HCEC 1CT (cell line): Measurements from ENCODE around the gene DAPP1.
"Not testable (repeated sequence)": the region's sequence is repeated elsewhere in the genome, so short reads cannot be mapped to it uniquely, and the experiment has no call there.

Experiments used
- DNase-seq: peaks from one replicate; pipeline ENCODE4 v3.0.0-alpha.2; 2017

DAPP1 gene

DNA sequence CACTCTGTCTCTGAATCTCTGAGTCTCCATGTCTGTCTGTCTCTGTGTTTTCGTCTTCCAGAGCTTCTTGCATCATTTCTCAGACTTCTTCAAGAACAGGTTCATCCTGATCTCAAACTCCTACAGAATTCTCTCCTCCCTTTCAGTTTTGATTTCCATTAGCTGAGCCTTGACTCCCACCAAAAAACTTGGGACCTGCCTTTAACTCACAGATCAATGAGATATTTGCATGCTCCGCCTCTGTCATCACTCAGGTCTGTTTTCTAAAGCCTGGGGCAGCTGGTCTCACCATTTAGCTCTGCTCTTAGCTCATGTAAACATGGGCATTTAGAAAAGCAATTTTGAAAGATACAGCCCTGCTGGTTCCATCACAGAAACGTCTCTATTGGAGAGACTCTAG lies 8.6 kb downstream of the DAPP1 start:
- DNase-seq, result no peak

DNA sequence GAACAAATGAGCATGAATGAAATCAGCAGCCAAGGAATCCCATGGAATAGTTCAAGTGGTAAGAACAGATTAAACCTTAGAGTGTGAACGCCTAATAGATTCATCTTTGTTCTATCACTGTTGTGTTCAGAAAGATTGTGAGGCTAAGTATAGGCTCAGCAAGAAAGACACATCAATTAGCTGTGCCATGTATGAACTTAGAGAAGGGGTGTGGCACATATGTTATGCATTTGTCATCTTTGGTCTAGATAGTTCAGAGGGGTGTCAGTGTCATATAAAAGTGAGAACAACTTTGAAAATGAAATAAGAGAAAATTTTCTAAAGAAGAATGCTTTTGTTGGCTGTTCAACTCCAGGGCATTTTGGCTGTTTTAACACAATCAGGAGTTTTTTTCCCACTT lies 9.4 kb downstream of the DAPP1 start:
- DNase-seq, result no peak

DNA sequence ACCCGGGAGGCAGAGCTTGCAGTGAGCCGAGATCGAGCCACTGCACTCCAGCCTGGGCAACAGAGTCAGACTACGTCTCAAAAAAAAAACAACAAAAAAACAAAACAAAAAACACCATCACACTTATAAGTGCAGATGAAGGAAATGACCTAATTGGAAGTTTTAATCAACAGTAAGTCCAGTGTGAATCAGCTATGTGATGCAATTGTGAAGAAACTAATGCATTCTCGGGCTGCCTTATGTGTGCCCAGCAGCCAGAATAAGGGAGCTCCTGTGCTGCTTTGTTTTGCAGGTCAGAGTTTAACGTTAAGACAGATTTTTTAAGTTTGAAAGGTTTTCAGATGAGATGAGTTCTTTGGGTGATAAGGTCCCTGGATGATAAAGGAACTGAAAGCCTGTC lies 10.8 kb downstream of the DAPP1 start:
- DNase-seq, result peak; percentile 11

DNA sequence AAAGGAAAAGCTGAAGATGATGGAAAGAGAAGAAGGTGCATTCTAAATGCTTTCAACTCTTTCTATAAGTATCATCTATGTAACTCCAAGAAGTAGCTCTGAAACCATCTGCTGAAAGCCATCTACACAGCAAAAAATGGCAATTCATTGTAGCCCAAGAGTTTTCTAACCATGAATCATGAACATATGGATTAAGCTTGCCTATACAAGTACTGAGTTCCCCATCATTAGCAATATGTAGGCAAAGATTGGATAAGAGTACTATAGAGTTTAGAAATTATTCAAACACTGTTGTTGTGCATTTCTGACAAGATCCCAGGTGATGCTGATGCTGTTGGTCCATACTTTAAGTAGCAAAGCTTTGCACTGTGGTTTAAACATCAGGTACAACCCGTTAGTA lies 11.2 kb downstream of the DAPP1 start:
- no peak for DNase-seq

DNA sequence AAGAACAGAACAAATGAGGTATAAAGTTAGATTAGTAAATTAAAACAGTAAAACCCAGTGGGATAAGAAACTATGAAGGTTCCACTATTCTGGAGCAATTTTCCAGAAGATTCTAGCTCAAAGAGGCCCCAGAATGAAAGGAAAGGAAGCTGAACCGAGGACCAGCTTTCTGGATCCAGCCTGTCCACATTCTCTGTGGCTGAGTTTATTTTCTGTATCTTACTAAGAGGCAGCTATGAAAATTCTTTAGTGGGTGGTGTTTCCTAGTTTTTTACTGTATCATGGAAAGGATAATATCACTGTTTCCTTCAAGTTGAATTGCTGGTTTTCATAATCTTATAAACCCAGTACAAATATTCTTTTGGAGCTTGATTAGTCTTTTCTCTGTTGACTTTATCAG lies 11.8 kb downstream of the DAPP1 start:
- no peak for DNase-seq

DNA sequence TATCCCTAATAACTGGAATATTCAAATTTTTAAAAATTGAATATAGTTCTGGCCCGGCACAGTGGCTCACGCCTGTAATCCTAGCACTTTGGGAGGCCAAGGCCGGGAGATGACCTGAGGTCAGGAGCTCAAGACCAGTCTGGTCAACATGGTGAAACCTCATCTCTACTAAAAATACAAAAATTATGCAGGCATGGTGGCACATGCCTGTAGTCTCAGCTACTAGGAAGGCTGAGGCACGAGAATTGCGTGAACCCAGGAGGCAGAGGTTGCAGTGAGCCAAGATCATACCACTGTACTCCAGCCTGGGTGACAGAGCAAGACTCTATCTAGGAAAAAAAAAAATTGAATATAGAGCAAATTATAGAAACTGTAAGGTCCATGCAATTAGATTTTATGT lies 13.4 kb downstream of the DAPP1 start:
- not testable (repeated sequence) for DNase-seq

DNA sequence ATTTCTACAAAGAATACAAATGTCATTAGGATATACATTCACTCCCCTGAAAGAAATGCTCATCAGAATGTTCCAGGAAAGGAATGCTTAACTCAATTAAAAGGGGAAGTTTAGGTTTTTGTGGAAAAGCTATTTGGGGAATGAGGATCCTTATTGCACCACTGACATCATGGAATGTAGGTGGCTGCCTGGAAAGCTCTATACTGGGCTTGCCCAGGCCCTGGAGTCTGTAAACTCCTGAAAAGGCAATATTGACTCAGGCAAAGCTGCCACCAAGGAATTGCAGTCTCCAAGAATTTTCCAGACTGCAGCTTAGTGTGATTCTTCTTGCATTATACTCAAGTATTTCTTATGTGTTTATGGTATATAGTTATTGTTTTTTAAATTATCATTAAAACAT lies 15.7 kb downstream of the DAPP1 start:
- DNase-seq, result no peak

DNA sequence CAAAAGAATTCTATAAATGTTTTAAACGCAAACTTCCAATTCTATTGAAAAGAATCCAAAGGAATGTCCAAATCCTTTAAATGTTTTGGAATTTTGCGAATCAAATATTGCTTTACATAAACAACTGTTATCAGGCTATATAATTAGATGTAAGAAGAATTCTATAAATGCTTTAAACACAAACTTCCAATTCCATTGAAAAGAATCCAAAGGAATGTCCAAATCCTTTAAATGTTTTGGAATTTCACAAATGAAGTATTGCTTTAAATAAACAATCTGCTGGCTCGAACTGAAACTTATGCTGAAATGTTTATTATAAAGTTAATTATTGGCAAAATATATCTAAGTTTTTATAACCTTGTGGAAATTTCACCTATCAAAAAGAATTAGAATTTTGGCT lies 16.1 kb downstream of the DAPP1 start:
- DNase-seq, result no peak

DNA sequence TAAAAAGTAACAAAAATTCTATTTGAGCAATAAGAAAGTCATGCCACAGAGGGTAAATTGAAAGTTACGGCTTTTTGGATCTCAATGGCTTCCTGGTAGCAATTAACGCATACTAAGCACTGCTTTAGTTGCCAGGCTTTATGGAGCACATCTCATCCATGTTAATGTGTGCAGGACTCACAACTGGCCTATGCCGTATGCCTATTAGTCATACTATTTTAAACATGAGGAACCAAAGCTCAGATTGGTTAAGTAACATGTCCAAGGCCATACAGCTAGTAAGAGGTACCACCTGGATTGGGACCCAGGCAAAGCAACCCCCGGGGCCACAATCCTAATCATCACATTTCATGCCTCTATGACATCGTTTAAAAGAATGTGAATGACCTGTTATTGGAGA lies 17.1 kb downstream of the DAPP1 start:
- no peak for DNase-seq

DNA sequence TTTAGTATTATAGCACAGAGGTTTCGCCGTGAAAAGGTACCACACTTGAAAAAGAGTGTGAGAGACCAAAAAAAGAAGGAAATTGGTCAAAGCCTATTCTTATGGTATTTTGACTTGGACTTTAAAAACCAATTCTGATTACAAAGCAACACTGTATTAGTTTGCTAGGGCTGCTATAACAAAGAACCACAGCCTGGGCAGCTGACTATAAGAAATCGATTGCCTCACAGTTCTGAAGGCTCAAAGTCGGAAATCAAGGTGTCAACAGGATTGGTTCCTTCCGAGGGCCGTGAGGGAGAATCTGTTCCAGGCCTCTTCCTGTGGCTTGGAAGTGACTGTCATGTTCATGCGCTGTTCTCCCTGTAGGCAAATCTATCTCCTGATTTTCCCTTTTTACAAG lies 17.9 kb downstream of the DAPP1 start:
- no peak for DNase-seq

DNA sequence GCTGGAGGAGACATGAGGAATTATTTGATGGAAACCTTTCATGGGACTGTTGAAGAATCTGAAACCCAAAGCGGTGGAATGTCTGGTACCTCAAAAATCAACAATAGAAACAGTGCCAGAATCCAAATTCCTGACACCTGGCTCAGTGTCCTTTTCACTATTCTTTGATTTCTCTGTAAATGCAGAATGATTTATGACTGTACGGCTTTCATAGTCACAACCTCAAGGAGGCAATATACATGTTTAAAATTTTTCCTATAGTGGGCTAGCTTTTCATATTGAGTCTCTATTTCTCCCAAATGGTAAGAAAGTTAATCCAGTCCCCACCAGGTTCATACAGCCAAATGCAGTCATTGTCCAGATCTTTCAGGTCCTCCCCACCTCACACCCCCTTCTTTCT lies 19.3 kb downstream of the DAPP1 start:
- DNase-seq, result no peak

DNA sequence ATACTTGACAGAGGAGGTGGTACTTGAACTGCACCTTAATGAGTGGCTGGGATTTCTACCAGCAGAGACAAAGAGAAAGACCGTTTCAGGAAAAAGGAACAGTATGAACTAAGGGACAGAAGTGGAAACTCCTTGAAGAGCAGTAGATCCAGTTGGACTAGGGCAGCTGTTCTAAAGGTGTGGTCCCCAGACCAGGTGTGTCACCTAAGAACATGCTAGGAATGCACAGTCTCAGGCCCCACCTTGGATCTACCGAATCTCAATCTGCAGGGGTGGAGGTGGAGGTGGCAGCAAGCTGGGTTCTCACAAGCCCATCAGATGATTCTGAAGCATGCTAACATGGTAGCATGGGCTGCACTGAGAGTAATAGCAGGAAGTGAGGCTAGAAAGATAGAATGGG lies 22.3 kb downstream of the DAPP1 start:
- no peak for DNase-seq

DNA sequence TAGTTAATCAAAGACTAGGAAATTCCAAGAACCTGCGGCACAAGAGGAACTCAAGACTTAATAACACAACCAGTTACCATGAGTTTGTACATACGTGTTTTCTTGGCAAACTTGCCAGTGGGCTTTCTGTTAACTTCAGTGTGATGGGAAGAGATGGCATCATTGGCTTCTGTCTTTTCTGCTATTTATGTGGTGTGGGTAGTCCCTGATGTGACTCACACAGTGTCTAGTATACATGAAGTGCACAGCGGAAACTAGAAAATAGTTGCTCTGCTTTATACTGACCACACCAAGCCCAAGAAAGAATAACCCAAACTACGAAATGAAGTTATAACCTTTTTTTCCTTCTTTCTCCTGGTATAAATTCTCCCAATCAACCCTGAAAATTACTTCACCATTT lies 24.5 kb downstream of the DAPP1 start:
- DNase-seq, result no peak

DNA sequence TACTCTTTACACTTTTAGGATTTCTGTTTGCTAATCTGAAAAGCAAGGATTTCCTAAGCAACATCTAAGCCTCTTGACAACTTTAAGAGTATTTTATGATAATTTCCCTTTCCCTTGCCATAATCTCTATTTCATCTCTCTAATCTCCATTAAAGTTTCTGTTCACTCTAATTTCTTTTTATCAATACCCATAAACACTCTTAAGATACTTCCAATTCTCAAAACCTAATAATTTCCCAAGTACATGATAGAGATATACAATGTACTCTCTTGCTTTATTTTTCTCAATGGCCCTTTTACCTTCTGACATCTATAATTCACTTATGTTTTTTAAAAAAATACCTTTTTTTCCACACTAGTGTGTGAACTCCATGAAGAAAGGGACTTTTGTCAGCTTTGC lies 26.8 kb downstream of the DAPP1 start:
- no peak for DNase-seq

DNA sequence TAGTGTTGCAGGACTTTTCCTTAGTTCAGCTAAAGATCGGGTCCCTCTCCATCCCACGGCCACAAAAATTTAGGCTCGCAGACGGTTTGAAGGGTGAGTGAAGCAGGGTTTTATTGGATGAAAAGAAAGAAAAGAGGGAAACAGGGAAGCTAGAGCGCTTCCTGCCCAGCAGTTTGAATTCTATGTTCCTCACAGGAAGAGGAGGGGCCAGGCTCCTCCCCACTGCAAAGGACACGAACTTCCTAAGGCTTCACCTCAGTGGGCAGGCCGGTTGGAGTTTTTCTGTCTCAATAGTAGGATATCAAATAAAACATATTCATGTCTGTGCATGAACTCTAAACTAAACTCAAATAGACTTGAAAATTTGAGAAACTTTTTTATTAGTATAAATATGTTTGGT lies 27.4 kb downstream of the DAPP1 start:
- DNase-seq, result no peak

DNA sequence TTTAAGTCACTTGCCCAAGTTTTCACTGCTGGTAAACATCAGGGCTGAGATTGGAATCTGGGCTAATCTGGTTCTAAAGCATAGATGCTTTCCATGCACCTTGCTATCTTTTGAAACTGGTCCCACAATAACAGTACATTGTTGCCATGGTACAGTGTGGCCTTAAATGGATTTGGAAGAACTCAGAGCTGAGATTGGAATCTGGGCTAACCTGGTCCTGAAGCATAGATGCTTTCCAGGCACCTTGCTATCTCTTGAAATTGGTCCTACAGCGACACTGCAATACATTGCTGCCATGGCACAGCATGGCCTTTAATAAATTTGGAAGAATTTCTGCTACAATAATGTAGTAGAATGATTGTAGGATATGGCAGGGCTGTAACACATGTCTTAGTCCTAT lies 28.6 kb downstream of the DAPP1 start:
- no peak for DNase-seq

DNA sequence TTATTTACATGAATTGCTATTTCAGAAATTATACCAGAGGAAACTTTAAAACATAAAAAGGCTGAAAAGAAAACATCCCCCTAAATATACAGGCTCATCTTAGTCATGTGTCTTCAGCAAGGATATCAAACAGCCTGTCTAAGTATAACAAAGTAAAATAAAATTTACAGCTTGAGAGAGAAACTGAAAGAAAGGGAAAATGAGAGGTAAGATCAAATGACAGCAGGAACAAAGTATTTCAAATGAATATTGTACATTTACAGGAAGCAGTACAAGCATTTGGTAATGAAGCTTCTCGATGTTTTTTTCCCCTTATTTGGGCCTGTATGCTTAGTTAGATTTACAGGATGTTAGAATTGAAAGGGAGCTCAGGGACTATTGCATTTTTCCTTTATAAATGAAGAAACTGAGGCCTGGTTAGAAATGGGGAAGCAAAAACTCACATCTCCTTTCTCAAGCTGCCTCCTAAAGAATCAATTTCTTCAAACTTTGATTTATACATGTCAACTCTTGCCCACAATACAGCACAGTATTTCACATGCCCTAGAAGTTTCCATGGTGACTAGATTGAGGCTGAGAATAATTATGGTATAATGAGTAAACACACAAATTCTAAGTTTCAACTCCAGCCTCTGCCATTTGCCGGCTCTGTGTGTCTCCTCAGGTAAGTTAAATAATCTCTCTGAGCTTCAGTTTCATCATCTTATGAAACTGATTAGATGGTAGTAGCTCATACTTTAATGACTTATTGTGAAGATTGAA lies 29.3 kb downstream of the DAPP1 start:
- DNase-seq, result no peak

DNA sequence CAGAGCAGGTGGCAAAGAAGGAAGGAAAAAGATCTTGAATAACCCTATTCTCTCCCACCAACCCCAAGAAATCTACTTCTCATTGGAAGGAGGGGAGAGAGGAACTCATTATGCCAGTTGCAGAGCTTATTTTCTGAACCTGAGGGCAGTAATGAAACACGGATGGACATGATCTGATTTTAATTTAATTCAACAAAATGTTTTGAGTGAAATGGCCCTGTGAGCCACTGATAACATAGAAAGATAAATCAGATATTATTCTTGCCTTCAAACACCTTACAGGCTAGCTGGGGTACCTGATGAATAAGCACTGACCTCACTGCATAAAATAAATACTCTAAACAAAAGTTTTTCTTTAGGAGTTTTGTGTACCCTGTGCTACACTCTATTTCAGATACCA lies 30.3 kb downstream of the DAPP1 start:
- no peak for DNase-seq

DNA sequence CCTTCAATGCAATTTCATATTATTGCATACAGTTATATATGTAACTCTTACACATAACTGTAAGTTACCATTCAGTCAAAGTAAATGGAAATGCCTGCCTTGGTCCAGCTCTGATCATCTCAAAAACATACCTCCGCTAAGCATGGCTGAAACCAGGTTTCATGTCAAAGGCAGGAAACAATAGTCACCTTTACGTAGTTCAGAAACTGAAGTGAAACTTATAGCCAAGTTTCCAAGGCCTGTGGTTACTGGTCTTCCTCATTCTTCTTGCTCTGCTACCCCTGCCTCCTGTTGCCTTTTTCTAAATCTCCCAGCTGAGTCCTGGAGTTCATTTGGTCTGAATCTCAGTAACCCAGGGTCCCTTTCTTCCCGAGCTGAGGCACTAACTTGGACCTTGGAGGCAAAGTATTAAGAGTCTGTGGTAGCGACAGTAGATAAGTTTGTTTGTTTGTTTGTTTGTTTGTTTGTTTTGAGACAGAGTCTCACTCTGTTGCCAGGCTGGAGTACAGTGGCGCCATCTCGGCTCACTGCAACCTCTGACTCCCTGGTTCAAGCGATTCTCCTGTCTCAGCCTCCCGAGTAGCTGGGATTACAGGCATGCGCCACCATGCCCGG lies 30.8 kb downstream of the DAPP1 start:
- DNase-seq, result no peak

DNA sequence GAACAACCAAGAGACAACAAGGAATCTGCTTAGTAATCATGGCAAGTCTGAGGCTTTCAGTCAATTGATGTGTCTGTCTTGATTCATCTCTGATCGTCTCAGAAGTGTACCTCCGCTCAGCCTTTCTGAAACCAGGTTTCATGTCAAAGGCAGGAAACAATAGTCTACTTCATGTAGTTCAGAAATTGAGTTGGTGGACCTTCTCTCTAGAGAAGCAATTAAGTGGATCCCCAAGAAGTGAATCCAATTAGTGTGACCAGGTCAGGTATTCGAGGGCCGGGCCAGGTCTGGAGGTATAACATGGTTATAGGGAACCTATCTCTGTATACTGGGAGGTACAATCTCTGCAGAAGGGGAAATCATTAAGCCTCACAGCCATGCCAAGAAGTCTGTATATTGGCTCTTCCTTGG lies 32.0 kb downstream of the DAPP1 start:
- DNase-seq, result no peak

DNA sequence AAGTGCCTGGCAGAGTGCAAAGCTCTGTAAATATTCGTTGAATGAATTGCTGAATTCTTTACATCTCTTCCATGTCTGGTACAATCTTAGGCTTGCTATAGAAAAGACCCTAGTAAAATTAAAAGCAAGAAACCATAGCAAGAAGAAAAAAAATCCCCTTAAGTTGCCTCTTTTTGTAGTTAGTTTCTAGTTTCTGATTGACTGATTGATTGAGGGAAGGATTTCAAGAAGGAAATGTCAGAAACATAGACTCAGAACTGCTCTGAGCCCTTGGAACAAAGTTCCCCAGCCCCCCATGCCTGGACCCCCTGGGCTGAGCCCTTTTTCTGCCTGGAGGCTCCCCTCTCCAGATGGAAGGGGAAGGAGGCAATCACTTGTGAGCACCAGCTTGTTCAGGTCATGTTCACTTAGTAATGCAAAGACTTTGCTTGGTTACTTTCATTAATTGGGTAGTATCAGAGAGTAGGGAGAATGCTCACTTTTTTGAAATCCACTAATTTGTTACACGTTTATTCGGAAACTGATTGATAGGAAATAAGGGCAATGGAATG lies 35.6 kb downstream of the DAPP1 start:
- no peak for DNase-seq

DNA sequence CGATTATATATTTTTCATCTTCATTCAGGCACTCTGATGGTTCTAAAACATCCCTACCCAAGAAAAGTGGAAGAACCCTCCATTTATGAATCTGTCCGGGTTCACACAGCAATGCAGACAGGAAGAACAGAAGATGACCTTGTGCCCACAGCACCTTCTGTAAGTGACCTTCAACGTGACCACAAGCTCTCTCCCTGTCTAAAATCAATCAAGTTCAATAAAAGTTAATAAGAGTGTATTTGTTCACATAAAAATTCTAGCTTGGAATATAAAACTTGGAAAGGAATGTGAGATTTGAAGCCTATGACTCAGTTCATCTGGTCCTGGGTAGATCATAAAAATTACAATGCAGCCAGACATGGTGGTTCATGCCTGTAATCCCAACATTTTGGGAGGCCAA lies 36.6 kb downstream of the DAPP1 start:
- no peak for DNase-seq

DNA sequence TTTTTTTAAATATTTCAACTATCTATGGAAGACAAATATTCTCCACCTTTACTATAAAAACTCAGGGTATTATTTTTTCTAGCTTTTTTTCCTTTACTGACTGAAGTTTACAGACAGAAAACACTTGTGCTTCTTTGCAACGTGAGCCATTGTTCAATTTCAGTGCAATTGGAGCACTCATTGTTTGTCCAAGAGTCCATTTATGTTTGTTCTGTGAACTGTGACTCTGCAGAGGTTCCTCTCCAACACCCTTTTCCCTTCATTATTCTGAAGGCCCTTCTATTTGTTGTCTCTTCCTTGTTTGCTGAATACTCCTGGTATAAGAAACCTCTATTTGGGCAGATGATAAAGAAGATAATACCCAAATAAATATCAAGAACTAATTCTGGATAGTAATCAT lies 37.4 kb downstream of the DAPP1 start:
- DNase-seq, result no peak

DNA sequence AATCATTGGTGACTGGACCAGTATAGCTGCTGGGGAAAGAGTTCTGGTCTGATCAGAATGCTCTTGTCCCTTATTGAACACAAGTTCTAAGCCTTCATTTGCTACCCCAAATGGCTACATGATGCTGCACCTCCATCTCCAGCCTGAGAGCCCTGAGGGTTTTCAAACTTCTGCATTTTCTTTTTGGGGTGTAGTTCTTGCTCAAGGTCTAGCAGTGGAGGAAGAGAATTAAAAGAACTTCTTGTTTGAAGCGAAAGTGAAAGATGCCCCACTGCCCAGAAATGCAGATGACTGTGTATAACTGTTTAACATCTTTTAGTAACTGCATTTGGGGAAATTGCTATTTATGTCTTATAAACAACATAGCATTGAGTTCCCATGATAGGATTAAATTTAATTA lies 39.1 kb downstream of the DAPP1 start:
- no peak for DNase-seq

DNA sequence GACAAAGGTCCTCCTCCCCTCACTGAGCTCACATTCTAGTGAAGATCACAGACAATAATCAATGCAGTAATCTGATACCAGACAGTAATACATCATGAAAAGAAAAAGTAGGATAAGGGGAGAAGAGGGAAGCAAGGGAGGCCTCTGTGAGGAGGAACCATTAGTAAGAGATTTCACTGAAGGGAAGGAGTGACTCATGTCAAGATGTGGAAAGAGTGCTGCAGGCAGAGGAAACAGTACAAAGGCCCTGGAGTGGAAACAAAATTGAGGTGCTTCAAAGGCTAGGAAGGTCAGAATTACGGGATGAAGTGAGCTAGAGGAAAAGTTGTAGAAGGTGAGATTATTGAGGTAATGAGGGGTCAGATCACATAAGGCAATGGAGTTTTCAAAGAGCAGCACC lies 39.5 kb downstream of the DAPP1 start:
- peak; percentile 27 for DNase-seq
